H9 (cell line): ENCODE data around the gene CHTOP. TPM values are rescaled to one million over a fixed set of nuclear protein-coding genes. Genes with fewer than 3 reads are reported as not detected.
A peak's percentile ranks its signal among the peaks of the same experiment; 100 is the strongest.

Experiments used
- DNase-seq: peaks from one replicate; pipeline ENCODE4 v3.0.0-alpha.2; 2017
- H2AFZ ChIP-seq: one replicate; pipeline ENCODE4 v1.6.1; 2013; ENCODE audit warnings: mild to moderate bottlenecking, low read length, control low read depth, moderate library complexity
- H2AK5ac ChIP-seq: 2 replicates; pipeline ENCODE4 v1.6.1; 2013; ENCODE audit warnings: low read length, control low read depth, mixed read lengths; ENCODE audit not compliant: insufficient read length
- H2BK120ac ChIP-seq: one replicate; pipeline ENCODE4 v1.6.1; 2013; ENCODE audit warnings: low read depth, mild to moderate bottlenecking, low read length, control low read depth, inconsistent platforms; ENCODE audit not compliant: poor library complexity, severe bottlenecking
- H2BK12ac ChIP-seq: 2 replicates; pipeline ENCODE4 v1.6.1; 2013; ENCODE audit warnings: low read length, control low read depth, mixed read lengths, low read depth; ENCODE audit not compliant: insufficient read length
- H2BK15ac ChIP-seq: 2 replicates; pipeline ENCODE4 v1.6.1; 2013; ENCODE audit warnings: low read depth, low read length, control low read depth
- H2BK20ac ChIP-seq: one replicate; pipeline ENCODE4 v1.6.1; 2013; ENCODE audit warnings: low read depth, mild to moderate bottlenecking, low read length, control low read depth, inconsistent platforms; ENCODE audit not compliant: poor library complexity, severe bottlenecking
- H2BK5ac ChIP-seq: 2 replicates; pipeline ENCODE4 v1.6.1; 2013; ENCODE audit warnings: low read length, control low read depth, mixed read lengths; ENCODE audit not compliant: insufficient read length
- H3K14ac ChIP-seq: 2 replicates; pipeline ENCODE4 v1.6.1; 2013; ENCODE audit warnings: low read length, control low read depth; ENCODE audit not compliant: insufficient read depth
- H3K18ac ChIP-seq: 2 replicates; pipeline ENCODE4 v1.6.1; 2013; ENCODE audit warnings: low read depth, mild to moderate bottlenecking, mixed read lengths, low read length, control low read depth; ENCODE audit not compliant: insufficient read length
- H3K23ac ChIP-seq: 2 replicates; pipeline ENCODE4 v1.6.1; 2013; ENCODE audit warnings: low read length, control low read depth, mixed read lengths, low read depth; ENCODE audit not compliant: insufficient read length
- H3K23me2 ChIP-seq: 2 replicates; pipeline ENCODE4 v1.6.1; 2013; ENCODE audit warnings: low read depth, mild to moderate bottlenecking, mixed read lengths, low read length, control low read depth; ENCODE audit not compliant: insufficient read length, poor library complexity, severe bottlenecking
- H3K27ac ChIP-seq: 2 replicates; pipeline ENCODE4 v1.5.1; 2013; ENCODE audit warnings: low read length, control low read depth, mixed read lengths, low read depth; ENCODE audit not compliant: insufficient read length
- H3K27me3 ChIP-seq: 2 replicates; pipeline ENCODE4 v1.6.1; 2013; ENCODE audit warnings: low read length, control low read depth, inconsistent platforms; ENCODE audit not compliant: insufficient read depth
- H3K4ac ChIP-seq: 2 replicates; pipeline ENCODE4 v1.6.1; 2013; ENCODE audit warnings: low read depth, mild to moderate bottlenecking, control low read depth, inconsistent platforms, low read length, moderate library complexity
- H3K4me1 ChIP-seq: 2 replicates; pipeline ENCODE4 v1.6.1; 2013; ENCODE audit warnings: low read length, control low read depth, inconsistent platforms; ENCODE audit not compliant: insufficient read depth
- H3K4me2 ChIP-seq: 2 replicates; pipeline ENCODE4 v1.6.1; 2013; ENCODE audit warnings: low read length, control low read depth, mixed read lengths; ENCODE audit not compliant: insufficient read length, insufficient read depth
- H3K56ac ChIP-seq: 2 replicates; pipeline ENCODE4 v1.6.1; 2013; ENCODE audit warnings: low read depth, mild to moderate bottlenecking, mixed read lengths, low read length, control low read depth; ENCODE audit not compliant: insufficient read length
- H3K79me1 ChIP-seq: 2 replicates; pipeline ENCODE4 v1.6.1; 2013; ENCODE audit warnings: low read depth, mild to moderate bottlenecking, moderate library complexity, low read length, control low read depth, inconsistent platforms; ENCODE audit not compliant: insufficient read depth, poor library complexity, severe bottlenecking
- H3K79me2 ChIP-seq: 2 replicates; pipeline ENCODE4 v1.6.1; 2013; ENCODE audit warnings: low read length, control low read depth, inconsistent platforms; ENCODE audit not compliant: insufficient read depth
- H3K9ac ChIP-seq: 2 replicates; pipeline ENCODE4 v1.6.1; 2013; ENCODE audit warnings: low read length, control low read depth, mixed read lengths; ENCODE audit not compliant: insufficient read length; ENCODE audit errors: extremely low read depth
- H3K9me3 ChIP-seq: one replicate; pipeline ENCODE4 v1.6.1; 2013; ENCODE audit warnings: low read depth, low read length, inconsistent platforms; ENCODE audit not compliant: control insufficient read depth
- H3T11ph ChIP-seq: one replicate; pipeline ENCODE4 v1.6.1; 2013; ENCODE audit warnings: mild to moderate bottlenecking, low read length, control low read depth, inconsistent platforms
- H4K20me1 ChIP-seq: one replicate; pipeline ENCODE4 v1.6.1; 2013; ENCODE audit not compliant: control insufficient read depth, insufficient read length, insufficient read depth
- H4K5ac ChIP-seq: 2 replicates; pipeline ENCODE4 v1.6.1; 2013; ENCODE audit warnings: low read depth, mild to moderate bottlenecking, mixed read lengths, low read length, control low read depth; ENCODE audit not compliant: insufficient read length
- H4K8ac ChIP-seq: replicated peaks from 2 replicates; pipeline ENCODE4 v1.6.1; 2013; ENCODE audit warnings: low read length, control low read depth, mixed read lengths, low read depth; ENCODE audit not compliant: insufficient read length
- H4K91ac ChIP-seq: 2 replicates; pipeline ENCODE4 v1.6.1; 2013; ENCODE audit warnings: low read depth, mild to moderate bottlenecking, moderate library complexity, mixed read lengths, low read length, control low read depth; ENCODE audit not compliant: insufficient read length
- H3K27ac Mint-ChIP-seq, 3 experiments: 2 replicates in 2 of 3; 3 replicates in 1 of 3; pipeline ENCODE4 v1.8.0; 2020 to 2021; ENCODE audit warnings: mixed read lengths in 3 of 3, mild to moderate bottlenecking in 1 of 3, moderate library complexity in 1 of 3
- H3K27me3 Mint-ChIP-seq: 2 replicates; pipeline ENCODE4 v1.8.0; 2021; ENCODE audit warnings: low read depth, mild to moderate bottlenecking, moderate library complexity, mixed read lengths
- H3K36me3 Mint-ChIP-seq, 3 experiments: 2 replicates in 2 of 3; 3 replicates in 1 of 3; pipeline ENCODE4 v1.8.0; 2020 to 2021; ENCODE audit warnings: low read depth in 3 of 3, mixed read lengths in 3 of 3; ENCODE audit not compliant: insufficient read depth in 1 of 3
- H3K4me1 Mint-ChIP-seq, 2 experiments: 2 replicates each; pipeline ENCODE4 v1.8.0; 2020; ENCODE audit warnings: mixed read lengths in 2 of 2
- H3K4me3 Mint-ChIP-seq, 2 experiments: 2 replicates in 1 of 2; 3 replicates in 1 of 2; pipeline ENCODE4 v1.8.0; 2020 to 2021; ENCODE audit warnings: mild to moderate bottlenecking in 2 of 2, mixed read lengths in 2 of 2, moderate library complexity in 1 of 2
- H3K9me3 Mint-ChIP-seq, 2 experiments: 2 replicates in 1 of 2; 3 replicates in 1 of 2; pipeline ENCODE4 v1.8.0; 2020; ENCODE audit warnings: mild to moderate bottlenecking in 2 of 2, mixed read lengths in 2 of 2, moderate library complexity in 1 of 2
- WGBS: extraction: QIAGEN DNeasy Blood & Tissue Kit; methylation state at CpG from one replicate; pipeline ENCODE4 v1.1.7; 2013; ENCODE audit warnings: missing lambda C conversion rate, low lambda C conversion rate, mixed read lengths; ENCODE audit not compliant: insufficient read length; ENCODE audit errors: extremely low coverage; 5-methylcytosine and 5-hydroxymethylcytosine counted together
- total RNA-seq: library from RNA; stranded (reverse); gene quantifications from 2 replicates; pipeline ENCODE4 v1.2.1, GENCODE V29; 2021
- TF ChIP-seq, protein P1 (sequence below): fragments of 200-600 bp; sonication (generic); conservative IDR thresholded peaks from 3 replicates; pipeline ENCODE4 v1.8.0; 2021; ENCODE audit warnings: antibody characterized with exemption, mild to moderate bottlenecking

CHTOP gene
- total RNA-seq, 1 experiment from 2014 or later, result 126 TPM

- H4K8ac ChIP-seq, result no peak overlapping the region
- Mint-ChIP-seq H3K27ac (peak overlapping the region in 2 of 3 experiments; percentile 38 to 96; a peak in 2 of 7 replicates), H3K9me3 (no peaks in the 10 kb centered on the region), H3K27me3 (peaks cover 2% of the 10 kb centered on the region), H3K4me1 (peaks cover 38 to 55% of the 10 kb centered on the region in 2 experiments), H3K36me3 (peaks cover 0 to 6% (median 4%) of the 10 kb centered on the region in 3 experiments; a peak in 3 of 7 replicates), H3K4me3 (peak overlapping the region in 1 of 2 experiments; percentile 60; a peak in 1 of 5 replicates)
- no peak overlapping the region for H2BK120ac ChIP-seq
- TF ChIP-seq, protein P1, sequence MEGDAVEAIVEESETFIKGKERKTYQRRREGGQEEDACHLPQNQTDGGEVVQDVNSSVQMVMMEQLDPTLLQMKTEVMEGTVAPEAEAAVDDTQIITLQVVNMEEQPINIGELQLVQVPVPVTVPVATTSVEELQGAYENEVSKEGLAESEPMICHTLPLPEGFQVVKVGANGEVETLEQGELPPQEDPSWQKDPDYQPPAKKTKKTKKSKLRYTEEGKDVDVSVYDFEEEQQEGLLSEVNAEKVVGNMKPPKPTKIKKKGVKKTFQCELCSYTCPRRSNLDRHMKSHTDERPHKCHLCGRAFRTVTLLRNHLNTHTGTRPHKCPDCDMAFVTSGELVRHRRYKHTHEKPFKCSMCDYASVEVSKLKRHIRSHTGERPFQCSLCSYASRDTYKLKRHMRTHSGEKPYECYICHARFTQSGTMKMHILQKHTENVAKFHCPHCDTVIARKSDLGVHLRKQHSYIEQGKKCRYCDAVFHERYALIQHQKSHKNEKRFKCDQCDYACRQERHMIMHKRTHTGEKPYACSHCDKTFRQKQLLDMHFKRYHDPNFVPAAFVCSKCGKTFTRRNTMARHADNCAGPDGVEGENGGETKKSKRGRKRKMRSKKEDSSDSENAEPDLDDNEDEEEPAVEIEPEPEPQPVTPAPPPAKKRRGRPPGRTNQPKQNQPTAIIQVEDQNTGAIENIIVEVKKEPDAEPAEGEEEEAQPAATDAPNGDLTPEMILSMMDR, result no peak
- H2BK12ac ChIP-seq, result no peak overlapping the region
- peaks cover 3% of the 10 kb centered on the region for H3K23me2 ChIP-seq
- H3K79me1 ChIP-seq, result no peaks in the 10 kb centered on the region
- H3K9ac ChIP-seq, result no peak overlapping the region
- peaks cover 9% of the 10 kb centered on the region; the same call in 1 of the 2 replicates for H3K4me1 ChIP-seq
- H3K27ac ChIP-seq, result no peak overlapping the region
- no peaks in the 10 kb centered on the region for H3K79me2 ChIP-seq
- H4K91ac ChIP-seq, result no peak overlapping the region
- no peak overlapping the region for H3K23ac ChIP-seq
- H2BK15ac ChIP-seq, result no peak overlapping the region
- no peak overlapping the region for H2AFZ ChIP-seq
- no peaks in the 10 kb centered on the region for H3K9me3 ChIP-seq
- H3T11ph ChIP-seq, result no peak overlapping the region
- H3K27me3 ChIP-seq, result no peaks in the 10 kb centered on the region
- H3K4me2 ChIP-seq, result no peak overlapping the region
- H3K14ac ChIP-seq, result no peak overlapping the region
- H3K56ac ChIP-seq, result no peak overlapping the region
- no peaks in the 10 kb centered on the region for H4K20me1 ChIP-seq
- H2BK5ac ChIP-seq, result no peak overlapping the region
- no peak overlapping the region for H2AK5ac ChIP-seq
- no peak overlapping the region for H2BK20ac ChIP-seq
- no peak overlapping the region for H4K5ac ChIP-seq
- H3K18ac ChIP-seq, result no peak overlapping the region
- no peak overlapping the region for H3K4ac ChIP-seq
- WGBS, result no CpG with 5 or more reads among the region's 6 CpGs
- no peak for DNase-seq
Observed at GRCh38 chr1:153609585-153609907, 24.3 kb upstream of the CHTOP start.
